Liver (tissue), 9 donors: Measurements from ENCODE around the gene SSNA1. TPM values are rescaled to one million over a fixed set of nuclear protein-coding genes. Genes with fewer than 3 reads are reported as not detected.

Experiments used
- DNase-seq: peaks from one replicate; pipeline ENCODE4 v3.0.0-alpha.2; 2017; ENCODE audit warnings: low spot score
- H3K27ac ChIP-seq, 2 donors: one replicate each; pipeline ENCODE4 v1.7.0; 2013; ENCODE audit warnings: inconsistent platforms in 2 of 2, low read length in 2 of 2, control low read depth in 1 of 2, low read depth in 1 of 2, mild to moderate bottlenecking in 1 of 2
- H3K27me3 ChIP-seq, 4 donors: one replicate each; pipeline versions ENCODE4 v1.6.1 to v1.7.0; 2013; ENCODE audit warnings: low read length in 3 of 4, inconsistent platforms in 1 of 4, mild to moderate bottlenecking in 1 of 4, moderate library complexity in 1 of 4; ENCODE audit not compliant: control insufficient read depth in 4 of 4, insufficient read depth in 4 of 4
- H3K36me3 ChIP-seq, 4 donors: one replicate each; pipeline versions ENCODE4 v1.6.1 to v1.7.0; 2013; ENCODE audit warnings: low read length in 3 of 4, mild to moderate bottlenecking in 3 of 4, low read depth in 1 of 4, moderate library complexity in 1 of 4; ENCODE audit not compliant: control insufficient read depth in 4 of 4, insufficient read depth in 3 of 4
- H3K4me1 ChIP-seq, 4 donors: one replicate each; pipeline versions ENCODE4 v1.6.1 to v1.7.0; 2013; ENCODE audit warnings: low read length in 3 of 4, mild to moderate bottlenecking in 3 of 4, moderate library complexity in 1 of 4; ENCODE audit not compliant: control insufficient read depth in 4 of 4, insufficient read depth in 4 of 4
- H3K4me3 ChIP-seq, 3 donors: one replicate each; pipeline versions ENCODE4 v1.6.1 to v1.7.0; 2013; ENCODE audit warnings: low read length in 3 of 3, control low read depth in 1 of 3, low read depth in 1 of 3, mild to moderate bottlenecking in 1 of 3
- H3K9ac ChIP-seq, 2 donors: one replicate each; pipeline ENCODE4 v1.7.0; 2013; ENCODE audit warnings: low read length in 2 of 2, mild to moderate bottlenecking in 2 of 2, moderate library complexity in 2 of 2, control low read depth in 1 of 2, low read depth in 1 of 2
- H3K9me3 ChIP-seq, 4 donors: one replicate each; pipeline versions ENCODE4 v1.6.1 to v1.7.0; 2013; ENCODE audit warnings: low read length in 3 of 4; ENCODE audit not compliant: control insufficient read depth in 4 of 4
- ATF3 ChIP-seq: IDR thresholded peaks from 2 replicates; pipeline ENCODE4 v1.6.1; 2016; ENCODE audit warnings: antibody characterized with exemption
- CTCF ChIP-seq: fragments of 150-350 bp; IDR thresholded peaks from 2 replicates; pipeline ENCODE4 v1.5.1; 2017; ENCODE audit warnings: improper control_type of control experiment, low read depth, low read length; ENCODE audit not compliant: missing input control
- EGR1 ChIP-seq, 2 donors: IDR thresholded peaks; 2 replicates each; pipeline ENCODE4 v1.6.1; 2016 to 2018; ENCODE audit warnings: antibody characterized with exemption in 2 of 2, low read depth in 2 of 2
- FOXA1 ChIP-seq: IDR thresholded peaks from 2 replicates; pipeline ENCODE4 v1.6.1; 2016; ENCODE audit warnings: antibody characterized with exemption
- FOXA2 ChIP-seq: IDR thresholded peaks from 2 replicates; pipeline ENCODE4 v1.6.1; 2016; ENCODE audit warnings: antibody characterized with exemption
- GABPA ChIP-seq, 2 donors: IDR thresholded peaks in 1 of 2; conservative IDR thresholded peaks in 1 of 2; 2 replicates each; pipeline ENCODE4 v1.6.1; 2016; ENCODE audit warnings: antibody characterized with exemption in 2 of 2, mild to moderate bottlenecking in 1 of 2, moderate library complexity in 1 of 2
- HNF4G ChIP-seq: IDR thresholded peaks from 2 replicates; pipeline ENCODE4 v1.6.1; 2016; ENCODE audit warnings: antibody characterized with exemption
- WGBS: extraction: QIAGEN DNeasy Blood & Tissue Kit; methylation state at CpG from one replicate; pipeline ENCODE4 v1.1.7; 2013; 5-methylcytosine and 5-hydroxymethylcytosine counted together
- polyA plus RNA-seq, 2 donors: library from polyadenylated mRNA; stranded (reverse) in 1 of 2; unstranded in 1 of 2; fragments of 200-250 nt in 1 of 2; fragments of >200 nt in 1 of 2; fragmentation: Nextera tagmentation in 1 of 2; extraction: Ambion mirVana in 1 of 2; gene quantifications; one replicate each; pipeline versions ENCODE4 v1.2.1 to v1.2.3, GENCODE V29; 2013 to 2015
- total RNA-seq, 2 donors: library from RNA; depleted of rRNA; stranded (reverse); fragments of >200 nt; gene quantifications; one replicate each; pipeline ENCODE4 v1.2.3, GENCODE V29; 2014
- TF ChIP-seq, protein P1 (sequence below): IDR thresholded peaks from 2 replicates; pipeline ENCODE4 v1.6.1; 2016; ENCODE audit warnings: antibody characterized with exemption
- donor health status: healthy.
- donor health status: healthy.
- donor health status: healthy.
- donor health status: healthy.
- donor health status: healthy.

The SSNA1 gene
- total and polyA plus RNA-seq, 4 donors = 29.8 to 44.2 (median 40.3) TPM

- 73% methylated on average over 45 of the region's 45 CpGs for WGBS
- Histone ChIP-seq H3K36me3 (peaks cover 0 to 7% (median 4%) of the 10 kb centered on the region in 4 donors), H3K9me3 (no peaks in the 10 kb centered on the region), H3K4me3 (no peak overlapping the region), H3K9ac (no peak overlapping the region), H3K27ac (no peak overlapping the region), H3K4me1 (peaks cover 8 to 12% (median 10%) of the 10 kb centered on the region in 4 donors), H3K27me3 (peaks cover 3 to 10% (median 4%) of the 10 kb centered on the region in 4 donors)
- DNase-seq = no peak
- TF ChIP-seq, protein P1, sequence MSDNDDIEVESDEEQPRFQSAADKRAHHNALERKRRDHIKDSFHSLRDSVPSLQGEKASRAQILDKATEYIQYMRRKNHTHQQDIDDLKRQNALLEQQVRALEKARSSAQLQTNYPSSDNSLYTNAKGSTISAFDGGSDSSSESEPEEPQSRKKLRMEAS = no peak
- TF ChIP-seq FOXA1 = no peak
- no peak for TF ChIP-seq FOXA2
- no peak for TF ChIP-seq EGR1 (IDR thresholded peaks at IDR 0.05; ENCODE audit: low read depth in 2 of 2)
- TF ChIP-seq GABPA (IDR thresholded peaks at IDR 0.05 in 1 of 2, conservative IDR thresholded peaks at IDR 0.05 in 1 of 2) = no peak
- no peak for TF ChIP-seq ATF3
These were observed 14.4 kb upstream of the SSNA1 start for GRCh38 chr9:137173796-137174664.

DNA sequence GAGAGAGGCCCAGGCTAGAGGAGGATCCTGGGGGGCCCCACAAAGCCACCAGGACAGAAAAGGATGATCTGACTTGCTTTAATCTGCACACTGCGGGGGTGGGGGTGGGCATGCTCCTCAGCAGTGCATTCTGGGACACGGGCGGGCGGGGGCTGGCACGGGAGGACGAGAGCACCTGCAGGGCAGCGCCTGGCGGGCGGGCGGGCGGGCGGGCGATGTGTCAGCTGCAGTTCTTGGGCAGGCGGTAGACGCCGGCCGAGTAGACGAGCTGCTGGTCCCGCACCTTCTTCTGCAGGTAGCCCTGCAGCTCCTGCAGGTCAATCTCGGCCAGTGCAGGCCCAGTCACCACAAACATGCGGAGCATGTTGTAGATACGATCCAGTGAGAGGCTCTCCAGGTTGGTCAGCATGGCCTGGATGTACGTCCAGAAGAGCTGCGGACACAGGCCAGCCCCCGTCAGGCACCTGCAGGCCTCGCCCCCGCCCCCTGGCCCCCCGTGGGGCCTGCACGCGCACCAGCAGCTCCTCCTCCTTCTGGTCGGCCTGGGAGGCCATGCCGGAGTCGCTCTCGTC lies 13.7 kb upstream of the SSNA1 start:
- TF ChIP-seq HNF4G = no peak
- Histone ChIP-seq H3K27me3 (peaks cover 3 to 5% (median 4%) of the 10 kb centered on the region in 4 donors), H3K9ac (no peak overlapping the region), H3K27ac (no peak overlapping the region), H3K9me3 (no peaks in the 10 kb centered on the region), H3K36me3 (peaks cover 2 to 15% (median 6%) of the 10 kb centered on the region in 4 donors), H3K4me3 (no peak overlapping the region), H3K4me1 (peaks cover under 1 to 4% (median 3%) of the 10 kb centered on the region in 4 donors)
- DNase-seq = no peak
- 53% methylated on average over 34 of the region's 34 CpGs for WGBS

DNA sequence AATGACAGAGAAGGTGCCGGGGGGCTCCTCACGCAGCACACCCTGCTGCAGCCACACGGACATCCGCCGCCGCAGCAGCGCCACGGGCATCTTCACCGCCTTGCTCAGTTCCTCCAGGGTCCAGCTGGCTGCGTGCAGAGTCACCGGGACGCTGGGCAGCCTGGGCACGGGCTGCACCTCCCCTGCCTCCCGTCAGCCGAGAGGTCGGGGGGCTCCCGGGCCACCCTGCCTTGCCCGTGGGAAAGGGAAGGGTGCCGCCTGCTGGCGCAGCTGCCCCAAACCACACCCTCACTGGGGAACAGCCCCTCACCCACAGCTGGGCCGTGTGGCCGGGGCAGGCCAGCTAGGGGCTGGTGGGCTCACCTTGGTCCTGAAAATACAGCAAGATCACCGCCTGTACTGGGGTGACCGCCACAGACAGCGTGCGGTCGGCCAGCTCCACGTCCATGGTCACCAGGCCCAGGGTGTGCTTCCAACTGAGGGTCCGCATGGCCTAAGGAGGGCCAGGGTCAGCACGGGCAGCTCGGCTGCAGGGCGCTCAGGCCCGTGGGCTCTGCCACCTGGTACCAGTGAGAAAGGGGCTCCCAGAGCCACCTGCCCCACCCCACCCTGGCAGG lies 13.0 kb upstream of the SSNA1 start:
- WGBS = 48% methylated on average over 33 of the region's 33 CpGs
- DNase-seq = no peak
- H3K9ac ChIP-seq = no peak overlapping the region
- no peak for TF ChIP-seq GABPA (IDR thresholded peaks at IDR 0.05 in 1 of 2, conservative IDR thresholded peaks at IDR 0.05 in 1 of 2)
- peak; percentile 2 for TF ChIP-seq CTCF
- peaks cover 0 to 1% (median 0%) of the 10 kb centered on the region in 4 donors for H3K27me3 ChIP-seq
- H3K4me1 ChIP-seq = no peaks in the 10 kb centered on the region
- H3K4me3 ChIP-seq = no peak overlapping the region
- peaks cover 4 to 21% (median 9%) of the 10 kb centered on the region in 4 donors for H3K36me3 ChIP-seq
- no peak overlapping the region for H3K27ac ChIP-seq
- H3K9me3 ChIP-seq = no peaks in the 10 kb centered on the region
